Uterus (tissue), 2 donors: Measurements from ENCODE around the gene BBX.

Source experiments
- CTCF ChIP-seq, 4 experiments: fragments of 200-600 bp in 2 of 4; fragments of 450-650 bp in 2 of 4; sonication (generic) in 2 of 4; IDR thresholded peaks; one replicate each; pipeline ENCODE4 v1.5.1; 2016 to 2019; ENCODE audit warnings: antibody characterized with exemption in 4 of 4, mild to moderate bottlenecking in 2 of 4, moderate library complexity in 1 of 4
- POLR2A ChIP-seq, 2 donors: fragments of 450-650 bp; IDR thresholded peaks; one replicate each; pipeline ENCODE4 v1.6.1; 2016; ENCODE audit warnings: antibody characterized with exemption in 2 of 2, mild to moderate bottlenecking in 1 of 2, moderate library complexity in 1 of 2

GRCh38 chr3:107738486-107739183, 215.9 kb downstream of the BBX start:
- no peak for TF ChIP-seq CTCF (IDR thresholded peaks at IDR 0.05)
- no peak for TF ChIP-seq POLR2A (IDR thresholded peaks at IDR 0.05)
